ENCODE results near the gene MED17.

Gene MED17

GRCh38 chr11:93829598-93829997 is 45.5 kb downstream of the MED17 start:
- H4K8ac ChIP-seq (ENCODE audit: low read depth, low read length), result no peak overlapping the region

GRCh38 chr11:93831343-93832127 is 47.5 kb downstream of the MED17 start:
- H2BK12ac ChIP-seq (ENCODE audit: low read length), result no peak overlapping the region
- DNase-seq, result peak in 1 of 2 donors; percentile 12
- no peak overlapping the region for H2BK5ac ChIP-seq (ENCODE audit: low read depth, low read length, poor library complexity)
- no peaks in the 10 kb centered on the region for H3K36me3 ChIP-seq (ENCODE audit: control insufficient read depth in 1 of 2, insufficient read depth in 2 of 2, low read length in 2 of 2)
- H2AK5ac ChIP-seq (ENCODE audit: low read length), result no peak overlapping the region
- no peak overlapping the region for H3K4ac ChIP-seq (ENCODE audit: low read depth, low read length)
- H4K8ac ChIP-seq (ENCODE audit: low read depth, low read length), result no peak overlapping the region
- no peak overlapping the region for H4K91ac ChIP-seq (ENCODE audit: low read depth, low read length)
- H3K27me3 ChIP-seq (ENCODE audit: insufficient read depth, low read length), result no peaks in the 10 kb centered on the region
- H2BK120ac ChIP-seq (ENCODE audit: insufficient read depth, low read length, poor library complexity), result no peak overlapping the region
- no peak overlapping the region for H4K12ac ChIP-seq (ENCODE audit: low read depth, low read length)
- H3K4me1 ChIP-seq (ENCODE audit: control insufficient read depth in 1 of 2, insufficient read depth in 2 of 2, low read length in 2 of 2), result no peaks in the 10 kb centered on the region
- no peaks in the 10 kb centered on the region for H3K9me3 ChIP-seq (ENCODE audit: insufficient read depth, low read depth, low read length)
- no peaks in the 10 kb centered on the region for H3K79me2 ChIP-seq (ENCODE audit: control insufficient read depth, insufficient read depth, low read length, poor library complexity)
- no CpG with 5 or more reads among the region's 3 CpGs for WGBS (ENCODE audit: extremely low coverage, insufficient coverage, insufficient read length)
- no peak overlapping the region for H3K4me3 ChIP-seq (ENCODE audit: low read depth, low read length)
- no peaks in the 10 kb centered on the region for H3K79me1 ChIP-seq (ENCODE audit: low read length)
- H3K9ac ChIP-seq (ENCODE audit: low read length), result no peak overlapping the region
- no peak overlapping the region for H3K14ac ChIP-seq (ENCODE audit: low read length)
- H3K23ac ChIP-seq (ENCODE audit: low read length), result no peak overlapping the region
- no peak overlapping the region for H2AFZ ChIP-seq (ENCODE audit: insufficient read depth, low read length, poor library complexity)
- no peak overlapping the region for H3K27ac ChIP-seq (ENCODE audit: low read depth, low read length)
- no peak overlapping the region for H3K18ac ChIP-seq (ENCODE audit: low read length)
- no peak overlapping the region for H3K4me2 ChIP-seq (ENCODE audit: low read length)

More at GRCh38 chr11:93829598-93829997, 45.5 kb downstream of the MED17 start:
- Histone ChIP-seq H3K36me3 (ENCODE audit: control insufficient read depth in 1 of 2, insufficient read depth in 2 of 2, low read length in 2 of 2) (no peaks in the 10 kb centered on the region), H3K79me2 (ENCODE audit: control insufficient read depth, insufficient read depth, low read length, poor library complexity) (no peaks in the 10 kb centered on the region), H4K91ac (ENCODE audit: low read depth, low read length) (no peak overlapping the region), H3K4me1 (ENCODE audit: control insufficient read depth in 1 of 2, insufficient read depth in 2 of 2, low read length in 2 of 2) (no peaks in the 10 kb centered on the region), H3K18ac (ENCODE audit: low read length) (no peak overlapping the region), H3K27ac (ENCODE audit: low read depth, low read length) (no peak overlapping the region), H2BK12ac (ENCODE audit: low read length) (no peak overlapping the region), H3K79me1 (ENCODE audit: low read length) (no peaks in the 10 kb centered on the region), H3K9ac (ENCODE audit: low read length) (no peak overlapping the region), H4K12ac (ENCODE audit: low read depth, low read length) (no peak overlapping the region), H3K27me3 (ENCODE audit: insufficient read depth, low read length) (no peaks in the 10 kb centered on the region), H3K4me3 (ENCODE audit: low read depth, low read length) (no peak overlapping the region), H2AFZ (ENCODE audit: insufficient read depth, low read length, poor library complexity) (no peak overlapping the region), H2AK5ac (ENCODE audit: low read length) (no peak overlapping the region), H3K23ac (ENCODE audit: low read length) (no peak overlapping the region), H2BK120ac (ENCODE audit: insufficient read depth, low read length, poor library complexity) (no peak overlapping the region), H2BK5ac (ENCODE audit: low read depth, low read length, poor library complexity) (no peak overlapping the region), H3K14ac (ENCODE audit: low read length) (no peak overlapping the region), H3K9me3 (ENCODE audit: insufficient read depth, low read depth, low read length) (no peaks in the 10 kb centered on the region), H3K4ac (ENCODE audit: low read depth, low read length) (no peak overlapping the region), H3K4me2 (ENCODE audit: low read length) (no peak overlapping the region)
- no peak for DNase-seq
- no CpG with 5 or more reads among the region's 3 CpGs for WGBS (ENCODE audit: extremely low coverage, insufficient coverage, insufficient read length)

- no peak overlapping the region for H4K91ac ChIP-seq (ENCODE audit: low read depth, low read length)
- no peak overlapping the region for H3K18ac ChIP-seq (ENCODE audit: low read length)
- no peak overlapping the region for H3K9ac ChIP-seq (ENCODE audit: low read length)
- no peaks in the 10 kb centered on the region for H3K36me3 ChIP-seq (ENCODE audit: control insufficient read depth in 1 of 2, insufficient read depth in 2 of 2, low read length in 2 of 2)
- H2AFZ ChIP-seq (ENCODE audit: insufficient read depth, low read length, poor library complexity), result no peak overlapping the region
- no peaks in the 10 kb centered on the region for H3K79me1 ChIP-seq (ENCODE audit: low read length)
- H3K14ac ChIP-seq (ENCODE audit: low read length), result no peak overlapping the region
- no peak overlapping the region for H3K4me2 ChIP-seq (ENCODE audit: low read length)
- no CpG with 5 or more reads among the region's 1 CpG for WGBS (ENCODE audit: extremely low coverage, insufficient coverage, insufficient read length)
- no peaks in the 10 kb centered on the region for H3K4me1 ChIP-seq (ENCODE audit: control insufficient read depth in 1 of 2, insufficient read depth in 2 of 2, low read length in 2 of 2)
- H4K8ac ChIP-seq (ENCODE audit: low read depth, low read length), result no peak overlapping the region
- DNase-seq, result no peak
- H3K23ac ChIP-seq (ENCODE audit: low read length), result no peak overlapping the region
- H3K4ac ChIP-seq (ENCODE audit: low read depth, low read length), result no peak overlapping the region
- no peaks in the 10 kb centered on the region for H3K9me3 ChIP-seq (ENCODE audit: insufficient read depth, low read depth, low read length)
- no peak overlapping the region for H2BK5ac ChIP-seq (ENCODE audit: low read depth, low read length, poor library complexity)
- no peak overlapping the region for H2AK5ac ChIP-seq (ENCODE audit: low read length)
- H2BK120ac ChIP-seq (ENCODE audit: insufficient read depth, low read length, poor library complexity), result no peak overlapping the region
- no peak overlapping the region for H4K12ac ChIP-seq (ENCODE audit: low read depth, low read length)
- H3K79me2 ChIP-seq (ENCODE audit: control insufficient read depth, insufficient read depth, low read length, poor library complexity), result no peaks in the 10 kb centered on the region
- H3K4me3 ChIP-seq (ENCODE audit: low read depth, low read length), result no peak overlapping the region
- H3K27ac ChIP-seq (ENCODE audit: low read depth, low read length), result no peak overlapping the region
- H2BK12ac ChIP-seq (ENCODE audit: low read length), result no peak overlapping the region
- no peaks in the 10 kb centered on the region for H3K27me3 ChIP-seq (ENCODE audit: insufficient read depth, low read length)
Observed at GRCh38 chr11:93832780-93833179, 48.7 kb downstream of the MED17 start.

GRCh38 chr11:93838967-93839366 is 54.9 kb downstream of the MED17 start:
- Histone ChIP-seq H3K9ac (ENCODE audit: low read length) (no peak overlapping the region), H3K4me1 (ENCODE audit: control insufficient read depth in 1 of 2, insufficient read depth in 2 of 2, low read length in 2 of 2) (peaks cover 3 to 4% of the 10 kb centered on the region in 2 experiments), H3K36me3 (ENCODE audit: control insufficient read depth in 1 of 2, insufficient read depth in 2 of 2, low read length in 2 of 2) (no peaks in the 10 kb centered on the region), H2BK12ac (ENCODE audit: low read length) (no peak overlapping the region), H2AK5ac (ENCODE audit: low read length) (no peak overlapping the region), H3K9me3 (ENCODE audit: insufficient read depth, low read depth, low read length) (peaks cover 2% of the 10 kb centered on the region), H3K4me2 (ENCODE audit: low read length) (no peak overlapping the region), H3K27ac (ENCODE audit: low read depth, low read length) (no peak overlapping the region), H3K14ac (ENCODE audit: low read length) (peak overlapping the region; percentile 7), H3K79me2 (ENCODE audit: control insufficient read depth, insufficient read depth, low read length, poor library complexity) (no peaks in the 10 kb centered on the region), H3K18ac (ENCODE audit: low read length) (no peak overlapping the region), H3K27me3 (ENCODE audit: insufficient read depth, low read length) (no peaks in the 10 kb centered on the region), H3K4ac (ENCODE audit: low read depth, low read length) (no peak overlapping the region), H4K8ac (ENCODE audit: low read depth, low read length) (no peak overlapping the region), H2AFZ (ENCODE audit: insufficient read depth, low read length, poor library complexity) (no peak overlapping the region), H3K23ac (ENCODE audit: low read length) (no peak overlapping the region), H3K79me1 (ENCODE audit: low read length) (no peaks in the 10 kb centered on the region), H2BK120ac (ENCODE audit: insufficient read depth, low read length, poor library complexity) (no peak overlapping the region), H4K12ac (ENCODE audit: low read depth, low read length) (no peak overlapping the region), H4K91ac (ENCODE audit: low read depth, low read length) (no peak overlapping the region), H2BK5ac (ENCODE audit: low read depth, low read length, poor library complexity) (no peak overlapping the region), H3K4me3 (ENCODE audit: low read depth, low read length) (no peak overlapping the region)
- WGBS (ENCODE audit: extremely low coverage, insufficient coverage, insufficient read length), result no CpG with 5 or more reads among the region's 8 CpGs
- DNase-seq, result no peak
